ENCODE results near the gene INHBC.
"Not testable (repeated sequence)": the region's sequence is repeated elsewhere in the genome, so short reads cannot be mapped to it uniquely, and the experiment has no call there.

The INHBC gene

GRCh38 chr12:57479376-57480115, 45.0 kb downstream of the INHBC start, which contains the start of gene ARHGAP9:
ARHGAP9 (minus strand) TSS chr12:57479866; CDS start chr12:57479406, 460 bp downstream.
- in situ Hi-C loops (cut with HindIII; ENCODE audit: low sequenced_read_pairs), result no loop called here

- in situ Hi-C loops (cut with HindIII; ENCODE audit: low sequenced_read_pairs), result no loop called here
Observed at GRCh38 chr12:57481671-57482070, 47.1 kb downstream of the INHBC start.

- in situ Hi-C loops (cut with HindIII; ENCODE audit: low sequenced_read_pairs), result no loop called here
Observed at GRCh38 chr12:57483466-57483865, 48.9 kb downstream of the INHBC start.

- in situ Hi-C loops (cut with HindIII; ENCODE audit: low sequenced_read_pairs), result no loop called here
Observed at GRCh38 chr12:57485695-57486094, 51.1 kb downstream of the INHBC start.

GRCh38 chr12:57487055-57487596, 52.5 kb downstream of the INHBC start:
- in situ Hi-C loops (cut with HindIII; ENCODE audit: low sequenced_read_pairs), result no loop called here

- in situ Hi-C loops (cut with HindIII; ENCODE audit: low sequenced_read_pairs), result no loop called here
Observed at GRCh38 chr12:57487597-57488401, 53.2 kb downstream of the INHBC start, which contains the start of gene MARS1. MARS1 (plus strand) TSS chr12:57488068; CDS start chr12:57488091, 23 bp downstream.

- in situ Hi-C loops (cut with HindIII; ENCODE audit: low sequenced_read_pairs), result no loop called here
Observed at GRCh38 chr12:57488402-57489156, 54.0 kb downstream of the INHBC start.

GRCh38 chr12:57489157-57489641, 54.6 kb downstream of the INHBC start:
- in situ Hi-C loops (cut with HindIII; ENCODE audit: low sequenced_read_pairs), result no loop called here

GRCh38 chr12:57490126-57490525, 55.5 kb downstream of the INHBC start:
- in situ Hi-C loops (cut with HindIII; ENCODE audit: low sequenced_read_pairs), result no loop called here

GRCh38 chr12:57491393-57492280, 57.1 kb downstream of the INHBC start:
- in situ Hi-C loops (cut with HindIII; ENCODE audit: low sequenced_read_pairs), result no loop called here

- in situ Hi-C loops (cut with HindIII; ENCODE audit: low sequenced_read_pairs), result not testable (repeated sequence)
Observed at GRCh38 chr12:57495051-57495701, 60.6 kb downstream of the INHBC start.

GRCh38 chr12:57496822-57497221, 62.2 kb downstream of the INHBC start:
- in situ Hi-C loops (cut with HindIII; ENCODE audit: low sequenced_read_pairs), result no loop called here

GRCh38 chr12:57497223-57498131, 62.9 kb downstream of the INHBC start:
- in situ Hi-C loops (cut with HindIII; ENCODE audit: low sequenced_read_pairs), result no loop called here

GRCh38 chr12:57498132-57498502, 63.5 kb downstream of the INHBC start:
- in situ Hi-C loops (cut with HindIII; ENCODE audit: low sequenced_read_pairs), result no loop called here

- in situ Hi-C loops (cut with HindIII; ENCODE audit: low sequenced_read_pairs), result no loop called here
Observed at GRCh38 chr12:57498571-57498970, 64.0 kb downstream of the INHBC start.

- in situ Hi-C loops (cut with HindIII; ENCODE audit: low sequenced_read_pairs), result no loop called here
Observed at GRCh38 chr12:57500213-57500612, 65.6 kb downstream of the INHBC start.
